WTC11 (cell line): ENCODE results near the gene MFSD1. TPM values are rescaled to one million over a fixed set of nuclear protein-coding genes. Genes with fewer than 3 reads are reported as not detected.

ENCODE experiments used
- ATAC-seq: fragments of 200-7000 bp; cut with Tn5 transposase; 2 replicates; pipeline ENCODE4 v1.10.0; 2021; ENCODE audit warnings: mild to moderate bottlenecking, moderate library complexity
- CTCF ChIA-PET: fragments of 300-600 bp; sonication (Branson Sonifier 250); formaldehyde crosslinking; loops from one replicate; lab custom pipeline; 2021; ENCODE audit warnings: antibody characterized with exemption; lab: Charles Lee
- POLR2A ChIA-PET: fragments of 350-600 bp; sonication (Branson Sonifier 250); formaldehyde crosslinking; loops from one replicate; lab custom pipeline; 2021; ENCODE audit warnings: antibody characterized with exemption; lab: Charles Lee
- DNase-seq: peaks from one replicate; pipeline ENCODE4 v3.0.0; 2021; ENCODE audit warnings: low spot score
- H3K27ac Mint-ChIP-seq: 2 replicates; pipeline ENCODE4 v1.8.0; 2021; ENCODE audit warnings: mixed read lengths
- H3K27me3 Mint-ChIP-seq: 2 replicates; pipeline ENCODE4 v1.8.0; 2021; ENCODE audit warnings: low read depth, mild to moderate bottlenecking, moderate library complexity, mixed read lengths
- H3K36me3 Mint-ChIP-seq: 2 replicates; pipeline ENCODE4 v1.8.0; 2021; ENCODE audit warnings: mixed read lengths
- H3K4me1 Mint-ChIP-seq: 2 replicates; pipeline ENCODE4 v1.8.0; 2022; ENCODE audit warnings: mixed read lengths
- H3K4me3 Mint-ChIP-seq: 2 replicates; pipeline ENCODE4 v1.8.0; 2021; ENCODE audit warnings: mild to moderate bottlenecking, moderate library complexity, mixed read lengths
- H3K9me3 Mint-ChIP-seq: 2 replicates; pipeline ENCODE4 v1.8.0; 2021; ENCODE audit warnings: mixed read lengths
- AR ChIP-seq: fragments of 250-450 bp; sonication (Bioruptor Pico); IDR thresholded peaks from 2 replicates; pipeline ENCODE4 v1.9.0; 2021; ENCODE audit warnings: mild to moderate bottlenecking
- ARID4B ChIP-seq: sonication (generic); formaldehyde crosslinking; IDR thresholded peaks from 2 replicates; pipeline ENCODE4 v1.8.0; 2023; ENCODE audit warnings: missing genetic modification reagents, mild to moderate bottlenecking, borderline replicate concordance
- CREB1 ChIP-seq: sonication (generic); formaldehyde crosslinking; IDR thresholded peaks from 2 replicates; pipeline ENCODE4 v1.8.0; 2023; ENCODE audit warnings: mild to moderate bottlenecking, missing genetic modification reagents
- E2F4 ChIP-seq: sonication (generic); formaldehyde crosslinking; IDR thresholded peaks from 2 replicates; pipeline ENCODE4 v1.8.1; 2022; ENCODE audit warnings: low read depth, mild to moderate bottlenecking, moderate library complexity, missing genetic modification reagents, borderline replicate concordance
- ETV6 ChIP-seq: sonication (generic); formaldehyde crosslinking; IDR thresholded peaks from 2 replicates; pipeline ENCODE4 v1.8.1; 2022; ENCODE audit warnings: mild to moderate bottlenecking, missing genetic modification reagents
- FOXP1 ChIP-seq: sonication (generic); formaldehyde crosslinking; IDR thresholded peaks from 2 replicates; pipeline ENCODE4 v1.8.0; 2022; ENCODE audit warnings: missing genetic modification reagents, mild to moderate bottlenecking, moderate library complexity, borderline replicate concordance
- GTF2I ChIP-seq: fragments of 250-450 bp; sonication (Bioruptor Pico); conservative IDR thresholded peaks from 2 replicates; pipeline ENCODE4 v1.4.0; 2021; ENCODE audit warnings: mild to moderate bottlenecking
- HMGXB4 ChIP-seq: sonication (generic); formaldehyde crosslinking; IDR thresholded peaks from 2 replicates; pipeline ENCODE4 v1.8.1; 2023; ENCODE audit warnings: mild to moderate bottlenecking, moderate library complexity, missing genetic modification reagents
- JAZF1 ChIP-seq: fragments of 250-450 bp; sonication (Bioruptor Pico); IDR thresholded peaks from 2 replicates; pipeline ENCODE4 v1.9.0; 2021; ENCODE audit warnings: moderate library complexity, mild to moderate bottlenecking, inconsistent platforms
- JUN ChIP-seq: sonication (generic); formaldehyde crosslinking; IDR thresholded peaks from 2 replicates; pipeline ENCODE4 v1.8.0; 2023; ENCODE audit warnings: mild to moderate bottlenecking, missing genetic modification reagents
- MLX ChIP-seq: sonication (generic); formaldehyde crosslinking; IDR thresholded peaks from 2 replicates; pipeline ENCODE4 v1.8.1; 2023; ENCODE audit warnings: mild to moderate bottlenecking, missing genetic modification reagents, moderate library complexity
- MXD4 ChIP-seq: fragments of 250-450 bp; sonication (Bioruptor Pico); IDR thresholded peaks from 2 replicates; pipeline ENCODE4 v1.8.0; 2021; ENCODE audit warnings: mild to moderate bottlenecking, moderate library complexity, borderline replicate concordance
- NFATC4 ChIP-seq: fragments of 250-450 bp; sonication (Bioruptor Pico); IDR thresholded peaks from 2 replicates; pipeline ENCODE4 v1.9.0; 2021; ENCODE audit warnings: mild to moderate bottlenecking
- NR1H2 ChIP-seq: sonication (generic); formaldehyde crosslinking; IDR thresholded peaks from 2 replicates; pipeline ENCODE4 v1.9.0; 2021; ENCODE audit warnings: mild to moderate bottlenecking, moderate library complexity, missing genetic modification reagents
- NR2C2 ChIP-seq: sonication (generic); formaldehyde crosslinking; IDR thresholded peaks from 2 replicates; pipeline ENCODE4 v1.8.0; 2022; ENCODE audit warnings: mild to moderate bottlenecking, missing genetic modification reagents
- RORB ChIP-seq: fragments of 250-450 bp; sonication (Bioruptor Pico); IDR thresholded peaks from 2 replicates; pipeline ENCODE4 v1.9.0; 2021; ENCODE audit warnings: mild to moderate bottlenecking
- SMAD3 ChIP-seq: sonication (generic); formaldehyde crosslinking; IDR thresholded peaks from 2 replicates; pipeline ENCODE4 v1.8.0; 2022; ENCODE audit warnings: missing genetic modification reagents, mild to moderate bottlenecking, borderline replicate concordance
- SOX15 ChIP-seq: fragments of 250-450 bp; sonication (Bioruptor Pico); IDR thresholded peaks from 2 replicates; pipeline ENCODE4 v1.9.0; 2021; ENCODE audit warnings: mild to moderate bottlenecking
- TCF7 ChIP-seq: sonication (generic); formaldehyde crosslinking; IDR thresholded peaks from 2 replicates; pipeline ENCODE4 v1.8.0; 2022; ENCODE audit warnings: mild to moderate bottlenecking, low read depth, missing genetic modification reagents, moderate library complexity
- ZNF121 ChIP-seq: sonication (generic); formaldehyde crosslinking; IDR thresholded peaks from 2 replicates; pipeline ENCODE4 v1.8.0; 2023; ENCODE audit warnings: missing genetic modification reagents
- ZNF423 ChIP-seq: fragments of 250-450 bp; sonication (Bioruptor Pico); IDR thresholded peaks from 2 replicates; pipeline ENCODE4 v2.1.2; 2022; ENCODE audit warnings: mild to moderate bottlenecking, moderate library complexity
- ZNF512 ChIP-seq: sonication (generic); formaldehyde crosslinking; IDR thresholded peaks from 2 replicates; pipeline ENCODE4 v1.8.1; 2022; ENCODE audit warnings: missing genetic modification reagents, borderline replicate concordance
- ZNF671 ChIP-seq: fragments of 250-450 bp; sonication (Bioruptor Pico); IDR thresholded peaks from 2 replicates; pipeline ENCODE4 v1.8.0; 2021; ENCODE audit warnings: mild to moderate bottlenecking
- total RNA-seq: library from RNA; stranded (reverse); gene quantifications from 3 replicates; pipeline ENCODE4 v1.2.3, GENCODE V29; 2021

The MFSD1 gene
- total RNA-seq, 1 experiment from 2014 or later: 8.2 TPM

- TF ChIP-seq AR (CRISPR knock-in tag) (no peak), MXD4 (CRISPR knock-in tag) (no peak), CREB1 (CRISPR knock-in tag) (no peak), ZNF423 (CRISPR knock-in tag) (no peak), NR2C2 (CRISPR knock-in tag) (no peak), GTF2I (CRISPR knock-in tag) (no peak), SOX15 (no peak), MLX (no peak)
- TF ChIP-seq, all 79 proteins: peak for 0
These were observed 25.9 kb downstream of the MFSD1 start (continued) for GRCh38 chr3:158827773-158828172.

- Mint-ChIP-seq H3K4me1 (peaks cover 5% of the 10 kb centered on the region; the same call in 1 of the 2 replicates), H3K9me3 (no peaks in the 10 kb centered on the region), H3K4me3 (no peak overlapping the region), H3K27me3 (peaks cover 3% of the 10 kb centered on the region; the same call in 1 of the 2 replicates), H3K36me3 (no peaks in the 10 kb centered on the region), H3K27ac (no peak overlapping the region)
- ChIA-PET POLR2A (no interaction called here), CTCF (no interaction called here)
- ATAC-seq (no peak), DNase-seq (no peak)
- TF ChIP-seq NFATC4: no peak
- no peak for TF ChIP-seq ZNF121 (CRISPR knock-in tag)
- TF ChIP-seq ZNF512 (CRISPR knock-in tag): no peak
- TF ChIP-seq HMGXB4 (CRISPR knock-in tag): no peak
- no peak for TF ChIP-seq ZNF671 (CRISPR knock-in tag)
- no peak for TF ChIP-seq ARID4B (CRISPR knock-in tag)
- TF ChIP-seq JUN (CRISPR knock-in tag): no peak
- TF ChIP-seq SMAD3 (CRISPR knock-in tag): no peak
- no peak for TF ChIP-seq FOXP1
- no peak for TF ChIP-seq JAZF1 (CRISPR knock-in tag)
- no peak for TF ChIP-seq ETV6
- TF ChIP-seq RORB (CRISPR knock-in tag): no peak
- no peak for TF ChIP-seq TCF7 (CRISPR knock-in tag)
- TF ChIP-seq AR (CRISPR knock-in tag): no peak
- TF ChIP-seq NR1H2 (CRISPR knock-in tag): no peak
- no peak for TF ChIP-seq NR2C2 (CRISPR knock-in tag)
- no peak for TF ChIP-seq E2F4
These were observed 28.5 kb downstream of the MFSD1 start for GRCh38 chr3:158830391-158830790.
